Sigmoid colon (tissue), 3 donors: Measurements from ENCODE around the gene LRRC55.

Experiments
- CTCF ChIP-seq, 4 experiments: fragments of 450-650 bp in 3 of 4; fragments of 200-600 bp in 1 of 4; IDR thresholded peaks; one replicate each; pipeline ENCODE4 v1.5.1; 2016 to 2019; ENCODE audit warnings: antibody characterized with exemption in 4 of 4, mild to moderate bottlenecking in 3 of 4, moderate library complexity in 2 of 4
- POLR2A ChIP-seq, 2 donors: fragments of 450-650 bp; IDR thresholded peaks; one replicate each; pipeline ENCODE4 v1.6.1; 2016; ENCODE audit warnings: antibody characterized with exemption in 2 of 2, mild to moderate bottlenecking in 2 of 2, moderate library complexity in 2 of 2

GRCh38 chr11:57143459-57143858 is 38.3 kb upstream of the LRRC55 start:
- TF ChIP-seq POLR2A (IDR thresholded peaks at IDR 0.05) (no peak), CTCF (IDR thresholded peaks at IDR 0.05) (no peak)
